Activated CD4-positive, alpha-beta T cell treated with anti-CD3 and anti-CD28 coated beads, Interleukin-2, amount 50 U/mL, for 1 hour (primary cell): Measurements from ENCODE around the gene CYP3A7.
"Not testable (repeated sequence)": the region's sequence is repeated elsewhere in the genome, so short reads cannot be mapped to it uniquely, and the experiment has no call there.

ENCODE experiments used
- DNase-seq: peaks from one replicate; pipeline ENCODE4 v3.0.0-alpha.2; 2020

Gene CYP3A7

GRCh38 chr7:99698867-99699730 lies 35.9 kb downstream of the CYP3A7 start:
- not testable (repeated sequence) for DNase-seq

- DNase-seq = no peak
Measured at GRCh38 chr7:99694912-99695304, 40.1 kb downstream of the CYP3A7 start.

GRCh38 chr7:99694201-99694911 lies 40.6 kb downstream of the CYP3A7 start:
- DNase-seq = no peak

GRCh38 chr7:99693427-99694200 lies 41.4 kb downstream of the CYP3A7 start:
- peak; percentile 1 for DNase-seq

GRCh38 chr7:99693100-99693426 lies 41.9 kb downstream of the CYP3A7 start:
- no peak for DNase-seq

- DNase-seq = not testable (repeated sequence)
Measured at GRCh38 chr7:99692563-99692962, 42.4 kb downstream of the CYP3A7 start.

GRCh38 chr7:99691658-99692057 lies 43.3 kb downstream of the CYP3A7 start:
- DNase-seq = not testable (repeated sequence)

GRCh38 chr7:99690918-99691317 lies 44.1 kb downstream of the CYP3A7 start:
- not testable (repeated sequence) for DNase-seq

GRCh38 chr7:99685871-99686608 lies 49.0 kb downstream of the CYP3A7 start:
- DNase-seq = not testable (repeated sequence)

GRCh38 chr7:99685129-99685758 lies 49.8 kb downstream of the CYP3A7 start:
- DNase-seq = no peak

- no peak for DNase-seq
Measured at GRCh38 chr7:99679400-99680191, 55.4 kb downstream of the CYP3A7 start, which contains the start of gene CYP3A5. TSS of gene CYP3A5 (minus strand) at chr7:99679996. CDS start at chr7:99679896, 100 bp downstream.

- no peak for DNase-seq
Measured at GRCh38 chr7:99679032-99679399, 56.0 kb downstream of the CYP3A7 start.

- DNase-seq = no peak
Measured at GRCh38 chr7:99677648-99678045, 57.3 kb downstream of the CYP3A7 start.

GRCh38 chr7:99677013-99677647 lies 57.9 kb downstream of the CYP3A7 start:
- no peak for DNase-seq

GRCh38 chr7:99674995-99675742 lies 59.8 kb downstream of the CYP3A7 start:
- no peak for DNase-seq

- DNase-seq = no peak
Measured at GRCh38 chr7:99672573-99672972, 62.4 kb downstream of the CYP3A7 start.

GRCh38 chr7:99669782-99670181 lies 65.2 kb downstream of the CYP3A7 start:
- no peak for DNase-seq

- DNase-seq = no peak
Measured at GRCh38 chr7:99668541-99668940, 66.5 kb downstream of the CYP3A7 start.

GRCh38 chr7:99667179-99667578 lies 67.8 kb downstream of the CYP3A7 start:
- no peak for DNase-seq

GRCh38 chr7:99666013-99666395 lies 69.0 kb downstream of the CYP3A7 start:
- DNase-seq = no peak
